Measurements from ENCODE around the gene RFTN1. TPM values are rescaled to one million over a fixed set of nuclear protein-coding genes. Genes with fewer than 3 reads are reported as not detected.

Gene RFTN1
- total RNA-seq, 1 donor from 2014 or later: 52.1 TPM

- intact Hi-C loops (cut with micrococcal nuclease): loop anchor here (1.0 kb wide), 4 partner anchors 19 to 260 kb away; no protein-coding TSS in a partner anchor
Observed at GRCh38 chr3:16290007-16290826, 223.3 kb downstream of the RFTN1 start.

GRCh38 chr3:16289144-16289889 lies 224.2 kb downstream of the RFTN1 start:
- intact Hi-C loops (cut with micrococcal nuclease): loop anchor here (5.0 kb wide), 2 partner anchors 188 to 553 kb away; no protein-coding TSS in a partner anchor

GRCh38 chr3:16288664-16289063 lies 224.8 kb downstream of the RFTN1 start:
- intact Hi-C loops (cut with micrococcal nuclease): loop anchor here (5.0 kb wide), 2 partner anchors 189 to 554 kb away; no protein-coding TSS in a partner anchor

GRCh38 chr3:16286751-16287543 lies 226.6 kb downstream of the RFTN1 start:
- intact Hi-C loops (cut with micrococcal nuclease): loop anchor here (1.0 to 5.0 kb wide), 7 partner anchors 14 to 555 kb away; partner anchors contain the start of gene OXNAD1

GRCh38 chr3:16286161-16286560 lies 227.3 kb downstream of the RFTN1 start:
- intact Hi-C loops (cut with micrococcal nuclease): loop anchor here (1.0 to 5.0 kb wide), 7 partner anchors 15 to 556 kb away; partner anchors contain the start of gene OXNAD1

- intact Hi-C loops (cut with micrococcal nuclease): loop anchor here (5.0 kb wide), 2 partner anchors 193 to 558 kb away; no protein-coding TSS in a partner anchor
Observed at GRCh38 chr3:16284633-16285032, 228.9 kb downstream of the RFTN1 start.

- intact Hi-C loops (cut with micrococcal nuclease): no loop called here
Observed at GRCh38 chr3:16280671-16281070, 232.8 kb downstream of the RFTN1 start.

GRCh38 chr3:16279010-16279801 lies 234.3 kb downstream of the RFTN1 start:
- intact Hi-C loops (cut with micrococcal nuclease): no loop called here

GRCh38 chr3:16277471-16277870 lies 236.0 kb downstream of the RFTN1 start:
- intact Hi-C loops (cut with micrococcal nuclease): no loop called here

GRCh38 chr3:16273867-16274266 lies 239.6 kb downstream of the RFTN1 start:
- intact Hi-C loops (cut with micrococcal nuclease): no loop called here

GRCh38 chr3:16272588-16272987 lies 240.9 kb downstream of the RFTN1 start:
- intact Hi-C loops (cut with micrococcal nuclease): no loop called here

- intact Hi-C loops (cut with micrococcal nuclease): no loop called here
Observed at GRCh38 chr3:16270855-16271254, 242.6 kb downstream of the RFTN1 start.

GRCh38 chr3:16266714-16267113 lies 246.8 kb downstream of the RFTN1 start:
- intact Hi-C loops (cut with micrococcal nuclease): loop anchor here (5.0 to 10.0 kb wide), 3 partner anchors 331 to 968 kb away; no protein-coding TSS in a partner anchor

Other genes starting within 250 kb of the RFTN1 start
- 17.5 and 18.7 TPM in 2 replicates for gene DPH3, start 248.8 kb downstream of the RFTN1 start, total RNA-seq
- gene OXNAD1, start 248.5 kb downstream of the RFTN1 start, total RNA-seq: 42.9 and 43.9 TPM in 2 replicates
- gene DAZL, start 91.7 kb upstream of the RFTN1 start, total RNA-seq: 0.07 TPM in 1 of 2 replicates, not detected in the other